T-cell (primary cell): ENCODE data around the gene HAUS7. TPM values are rescaled to one million over a fixed set of nuclear protein-coding genes. Genes with fewer than 3 reads are reported as not detected.
A peak's percentile ranks its signal among the peaks of the same experiment; 100 is the strongest.

Experiments used
- ATAC-seq, 4 experiments: fragments of 200-7000 bp in 3 of 4; fragments of 150-1000 bp in 1 of 4; cut with Tn5 transposase; replicated peaks in 1 of 4; 1 replicate in 3 of 4; 2 replicates in 1 of 4; pipeline ENCODE4 v1.10.0; 2021; ENCODE audit warnings: moderate library complexity in 3 of 4, mild to moderate bottlenecking in 2 of 4, moderate number of reproducible peaks in 1 of 4
- CTCF ChIA-PET, 2 donors: fragments of 300-600 bp; sonication (Branson Sonifier 250); formaldehyde crosslinking; loops; one replicate each; lab custom pipeline; 2022; ENCODE audit warnings: antibody characterized with exemption in 2 of 2; lab: Charles Lee
- POLR2A ChIA-PET, 2 donors: fragments of 300-600 bp; sonication (Branson Sonifier 250); formaldehyde crosslinking; loops; one replicate each; lab custom pipeline; 2022; ENCODE audit warnings: antibody characterized with exemption in 2 of 2; lab: Charles Lee
- DNase-seq, 35 experiments: peaks; one replicate each; pipeline versions ENCODE4 v3.0.0 to v3.0.0-alpha.2; 2013 to 2023
- H3K27ac ChIP-seq: one replicate; pipeline ENCODE4 v1.5.1; 2013; ENCODE audit warnings: low read length
- H3K27me3 ChIP-seq, 2 experiments: replicated peaks in 1 of 2; 1 replicate in 1 of 2; 2 replicates in 1 of 2; pipeline versions ENCODE4 v1.6.1 to v1.7.0; 2013; ENCODE audit warnings: low read length in 1 of 2, mixed read lengths in 1 of 2; ENCODE audit not compliant: control insufficient read depth in 2 of 2, insufficient read depth in 2 of 2; ENCODE audit errors: extremely low read depth in 1 of 2
- H3K36me3 ChIP-seq, 2 donors: 1 replicate in 1 of 2; 2 replicates in 1 of 2; pipeline versions ENCODE4 v1.6.1 to v1.7.0; 2013; ENCODE audit warnings: low read length in 1 of 2; ENCODE audit not compliant: control insufficient read depth in 2 of 2, insufficient read depth in 1 of 2; ENCODE audit errors: extremely low read depth in 1 of 2
- H3K4me1 ChIP-seq, 2 experiments: 1 replicate in 1 of 2; 2 replicates in 1 of 2; pipeline versions ENCODE4 v1.6.1 to v1.7.0; 2013; ENCODE audit warnings: low read length in 2 of 2, mixed read lengths in 1 of 2; ENCODE audit not compliant: insufficient read depth in 2 of 2, control insufficient read depth in 1 of 2; ENCODE audit errors: extremely low read depth in 1 of 2
- H3K4me3 ChIP-seq, 2 donors: 1 replicate in 1 of 2; 2 replicates in 1 of 2; pipeline versions ENCODE4 v1.5.1 to v1.7.0; 2013; ENCODE audit warnings: mild to moderate bottlenecking in 2 of 2, low read length in 1 of 2, moderate library complexity in 1 of 2; ENCODE audit not compliant: control insufficient read depth in 1 of 2; ENCODE audit errors: extremely low read depth in 1 of 2
- H3K9me3 ChIP-seq: 2 replicates; pipeline ENCODE4 v1.7.0; 2013
- H3K27ac Mint-ChIP-seq, 2 donors: one replicate each; pipeline ENCODE4 v1.8.0; 2020 to 2021; ENCODE audit warnings: mild to moderate bottlenecking in 2 of 2, mixed read lengths in 2 of 2
- H3K27me3 Mint-ChIP-seq, 2 donors: one replicate each; pipeline ENCODE4 v1.8.0; 2021 to 2022; ENCODE audit warnings: mixed read lengths in 2 of 2
- H3K36me3 Mint-ChIP-seq: one replicate; pipeline ENCODE4 v1.8.0; 2021; ENCODE audit warnings: mixed read lengths
- H3K4me1 Mint-ChIP-seq, 3 donors: one replicate each; pipeline ENCODE4 v1.8.0; 2020 to 2022; ENCODE audit warnings: mixed read lengths in 3 of 3, mild to moderate bottlenecking in 1 of 3
- H3K4me3 Mint-ChIP-seq, 3 donors: one replicate each; pipeline ENCODE4 v1.8.0; 2020 to 2022; ENCODE audit warnings: mild to moderate bottlenecking in 3 of 3, mixed read lengths in 3 of 3, moderate library complexity in 3 of 3
- H3K9me3 Mint-ChIP-seq, 3 donors: one replicate each; pipeline ENCODE4 v1.8.0; 2020 to 2022; ENCODE audit warnings: mixed read lengths in 3 of 3
- WGBS: methylation state at CpG from one replicate; pipeline ENCODE4 v1.1.5; 2013; ENCODE audit warnings: missing lambda C conversion rate; ENCODE audit not compliant: insufficient coverage; 5-methylcytosine and 5-hydroxymethylcytosine counted together
- total RNA-seq, 35 experiments: library from RNA in 6 of 35; stranded (reverse) in 6 of 35; fragments of 120-200 nt in 1 of 35; gene quantifications; one replicate each; pipeline versions ENCODE4 v1.2.1 to v1.2.4 and lab custom pipeline; 2013 to 2026

Gene HAUS7
- total RNA-seq, 5 donors from 2014 or later (not counting 1 experiment from before 2014, with no cell fraction given) = 30.7 to 58.4 (median 48.6) TPM

- ChIA-PET POLR2A (no interaction called here), CTCF (no interaction called here)
- no peak for ATAC-seq
- no peak for DNase-seq
- Histone ChIP-seq H3K4me1 (no peaks in the 10 kb centered on the region), H3K9me3 (no peaks in the 10 kb centered on the region), H3K36me3 (no peaks in the 10 kb centered on the region), H3K27me3 (no peaks in the 10 kb centered on the region), H3K27ac (no peak overlapping the region), H3K4me3 (no peak overlapping the region)
- 97% methylated on average over 11 of the region's 18 CpGs for WGBS
- H3K27me3 Mint-ChIP-seq = peaks cover 0 to 4% of the 10 kb centered on the region in 2 donors
- no peaks in the 10 kb centered on the region for H3K4me1 Mint-ChIP-seq
- no peaks in the 10 kb centered on the region for H3K9me3 Mint-ChIP-seq
- H3K36me3 Mint-ChIP-seq = no peaks in the 10 kb centered on the region
- no peak overlapping the region for H3K27ac Mint-ChIP-seq
- no peak overlapping the region for H3K4me3 Mint-ChIP-seq
Measured at GRCh38 chrX:153421856-153422255, 48.5 kb downstream of the HAUS7 start.

- peaks cover 0 to 4% of the 10 kb centered on the region in 2 donors for H3K27me3 Mint-ChIP-seq
- WGBS = 97% methylated on average over 73 of the region's 91 CpGs
Measured at GRCh38 chrX:153420851-153421599, 49.4 kb downstream of the HAUS7 start.

GRCh38 chrX:153417637-153418036 is 52.7 kb downstream of the HAUS7 start:
- ChIA-PET POLR2A (no interaction called here), CTCF (no interaction called here)
- peaks cover 0 to 2% (median 0%) of the 10 kb centered on the region in 3 donors for H3K4me1 Mint-ChIP-seq
- H3K4me3 Mint-ChIP-seq = no peak overlapping the region
- H3K4me3 ChIP-seq = no peak overlapping the region
- H3K36me3 ChIP-seq = no peaks in the 10 kb centered on the region
- peaks cover 0 to under 1% of the 10 kb centered on the region in 2 experiments for H3K4me1 ChIP-seq
- H3K9me3 ChIP-seq = no peaks in the 10 kb centered on the region
- H3K9me3 Mint-ChIP-seq = no peaks in the 10 kb centered on the region
- WGBS = 100% methylated on average over 2 of the region's 8 CpGs
- H3K27me3 ChIP-seq = no peaks in the 10 kb centered on the region
- DNase-seq (no peak), ATAC-seq (no peak)
- no peaks in the 10 kb centered on the region for H3K36me3 Mint-ChIP-seq
- H3K27me3 Mint-ChIP-seq = peaks cover 0 to 4% of the 10 kb centered on the region in 2 donors
- no peak overlapping the region for H3K27ac Mint-ChIP-seq
- H3K27ac ChIP-seq = no peak overlapping the region

More at GRCh38 chrX:153420851-153421599, 49.4 kb downstream of the HAUS7 start:
- ATAC-seq (no peak), DNase-seq (no peak)
- H3K4me3 ChIP-seq = no peak overlapping the region
- Mint-ChIP-seq H3K9me3 (no peaks in the 10 kb centered on the region), H3K36me3 (no peaks in the 10 kb centered on the region), H3K27ac (no peak overlapping the region), H3K4me1 (no peaks in the 10 kb centered on the region), H3K4me3 (no peak overlapping the region)
- no peaks in the 10 kb centered on the region for H3K27me3 ChIP-seq
- no peaks in the 10 kb centered on the region for H3K4me1 ChIP-seq
- no peaks in the 10 kb centered on the region for H3K36me3 ChIP-seq
- CTCF ChIA-PET = no interaction called here
- POLR2A ChIA-PET = no interaction called here
- no peak overlapping the region for H3K27ac ChIP-seq
- H3K9me3 ChIP-seq = no peaks in the 10 kb centered on the region

- Mint-ChIP-seq H3K27ac (no peak overlapping the region), H3K9me3 (no peaks in the 10 kb centered on the region), H3K36me3 (no peaks in the 10 kb centered on the region), H3K27me3 (peaks cover 0 to 10% of the 10 kb centered on the region in 2 donors), H3K4me3 (no peak overlapping the region), H3K4me1 (peaks cover 5 to 8% (median 6%) of the 10 kb centered on the region in 3 donors)
- no peak overlapping the region for H3K4me3 ChIP-seq
- peaks cover 0 to 3% of the 10 kb centered on the region in 2 experiments for H3K27me3 ChIP-seq
- ATAC-seq = no peak
- no CpG with 5 or more reads among the region's 12 CpGs for WGBS
- no peaks in the 10 kb centered on the region for H3K36me3 ChIP-seq
- H3K27ac ChIP-seq = no peak overlapping the region
- ChIA-PET POLR2A (no interaction called here), CTCF (no interaction called here)
- no peaks in the 10 kb centered on the region for H3K9me3 ChIP-seq
- DNase-seq = no peak
- H3K4me1 ChIP-seq = peaks cover 0 to 7% of the 10 kb centered on the region in 2 experiments
Measured at GRCh38 chrX:153416781-153417450, 53.5 kb downstream of the HAUS7 start.

GRCh38 chrX:153414856-153415510 is 55.4 kb downstream of the HAUS7 start:
- no peaks in the 10 kb centered on the region for H3K36me3 Mint-ChIP-seq
- Histone ChIP-seq H3K4me3 (no peak overlapping the region), H3K27ac (no peak overlapping the region), H3K27me3 (peaks cover 0 to 4% of the 10 kb centered on the region in 2 experiments), H3K4me1 (peaks cover 0 to 12% of the 10 kb centered on the region in 2 experiments), H3K36me3 (no peaks in the 10 kb centered on the region), H3K9me3 (no peaks in the 10 kb centered on the region)
- peaks cover 11 to 14% (median 12%) of the 10 kb centered on the region in 3 donors for H3K4me1 Mint-ChIP-seq
- ATAC-seq = no peak
- no peak overlapping the region for H3K4me3 Mint-ChIP-seq
- no peak overlapping the region for H3K27ac Mint-ChIP-seq
- ChIA-PET CTCF (no interaction called here), POLR2A (no interaction called here)
- no peak for DNase-seq
- no peaks in the 10 kb centered on the region for H3K9me3 Mint-ChIP-seq
- H3K27me3 Mint-ChIP-seq = peaks cover 2 to 11% of the 10 kb centered on the region in 2 donors
- WGBS = 87% methylated on average over 3 of the region's 9 CpGs

- ChIA-PET POLR2A (no interaction called here), CTCF (no interaction called here)
- H3K36me3 Mint-ChIP-seq = no peaks in the 10 kb centered on the region
- H3K4me1 ChIP-seq = peaks cover 0 to 12% of the 10 kb centered on the region in 2 experiments
- no peak overlapping the region for H3K27ac ChIP-seq
- H3K9me3 ChIP-seq = no peaks in the 10 kb centered on the region
- ATAC-seq (no peak), DNase-seq (no peak)
- H3K27me3 Mint-ChIP-seq = peaks cover 2 to 11% of the 10 kb centered on the region in 2 donors
- H3K4me3 Mint-ChIP-seq = peak overlapping the region in 1 of 3 donors; percentile 34
- no peaks in the 10 kb centered on the region for H3K36me3 ChIP-seq
- no CpG with 5 or more reads among the region's 11 CpGs for WGBS
- peaks cover 11 to 14% (median 12%) of the 10 kb centered on the region in 3 donors for H3K4me1 Mint-ChIP-seq
- H3K9me3 Mint-ChIP-seq = no peaks in the 10 kb centered on the region
- H3K27ac Mint-ChIP-seq = no peak overlapping the region
- H3K4me3 ChIP-seq = no peak overlapping the region
- H3K27me3 ChIP-seq = peaks cover 0 to 4% of the 10 kb centered on the region in 2 experiments
Measured at GRCh38 chrX:153413731-153414130, 56.6 kb downstream of the HAUS7 start.
